GM19438 (cell line): ENCODE data around the gene RELN.

Source experiments
- ATAC-seq: cut with Tn5 transposase; IDR thresholded peaks from one replicate; pipeline ENCODE4 v1.9.1; 2021; ENCODE audit warnings: low read depth; ENCODE audit not compliant: unreplicated experiment

RELN gene

GRCh38 chr7:103748680-103749079 lies 240.8 kb downstream of the RELN start:
- no peak for ATAC-seq

DNA sequence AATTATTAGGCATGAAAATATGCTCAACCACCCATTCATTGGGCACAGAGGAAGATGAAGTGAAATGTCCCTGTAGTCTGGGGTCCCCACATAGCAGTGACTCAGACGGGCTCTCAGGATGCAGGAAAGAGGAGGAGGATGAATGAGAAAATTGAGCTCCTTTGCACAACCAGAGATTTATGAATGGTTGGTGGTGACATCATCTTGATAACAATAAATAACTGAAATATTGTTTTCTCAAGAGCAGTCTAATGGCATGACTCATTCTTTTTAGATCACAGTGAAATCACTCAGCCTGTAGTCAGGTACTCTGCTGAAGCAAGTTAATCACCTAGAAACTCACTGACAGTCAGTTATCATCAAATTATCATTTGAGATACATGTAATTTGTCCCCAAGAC lies 254.1 kb downstream of the RELN start:
- no peak for ATAC-seq

GRCh38 chr7:103731169-103731568 lies 258.3 kb downstream of the RELN start:
- no peak for ATAC-seq

GRCh38 chr7:103729026-103729425 lies 260.4 kb downstream of the RELN start:
- ATAC-seq, result no peak

- no peak for ATAC-seq
Measured at GRCh38 chr7:103727982-103728610, 261.4 kb downstream of the RELN start.

DNA sequence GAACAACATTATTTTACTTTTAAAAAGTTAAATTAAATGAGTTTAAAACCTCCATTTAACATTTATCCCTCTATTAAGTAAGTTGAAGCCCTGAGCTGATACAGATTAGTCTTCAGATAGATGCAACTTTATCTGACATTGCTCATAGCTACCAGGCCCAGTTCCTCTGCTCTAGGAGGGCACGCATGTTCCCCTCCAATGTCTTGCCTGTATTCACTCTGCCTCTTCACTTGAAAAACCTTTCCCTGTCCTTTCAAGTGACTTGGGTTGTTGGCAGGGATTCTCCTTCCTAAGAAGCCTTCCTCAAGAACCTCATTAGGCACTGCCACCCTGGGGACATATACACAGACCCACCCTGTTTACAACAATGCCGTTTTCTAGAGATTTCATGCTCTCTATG lies 270.4 kb downstream of the RELN start:
- no peak for ATAC-seq

DNA sequence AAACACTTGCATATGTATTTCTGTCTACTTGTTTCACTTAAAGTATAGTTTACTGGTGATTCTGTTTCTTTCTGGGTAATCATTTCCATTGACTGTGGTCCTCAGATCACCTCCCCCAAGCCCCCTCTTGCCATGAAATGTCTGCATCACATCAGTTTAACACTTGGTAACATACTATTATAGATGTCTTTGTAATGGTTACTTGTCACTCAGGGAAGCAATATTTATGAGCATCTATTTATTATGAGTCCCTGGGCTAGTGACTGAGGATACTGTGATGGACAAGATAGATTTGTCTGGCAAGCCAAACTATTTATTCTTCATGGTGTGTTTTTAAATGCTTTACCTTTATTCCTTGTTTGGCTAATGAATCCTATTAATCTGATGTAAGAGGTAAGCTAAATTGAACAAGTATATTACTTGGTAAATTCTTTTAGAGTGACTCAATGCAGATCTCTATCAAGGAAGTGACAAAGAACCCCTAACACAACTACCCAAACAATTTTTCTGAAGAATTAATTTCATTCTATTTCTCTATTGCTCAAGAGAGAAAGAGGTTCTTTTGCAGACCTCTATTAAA lies 270.9 kb downstream of the RELN start:
- ATAC-seq, result no peak

- no peak for ATAC-seq
Measured at GRCh38 chr7:103717574-103717973, 271.9 kb downstream of the RELN start.

DNA sequence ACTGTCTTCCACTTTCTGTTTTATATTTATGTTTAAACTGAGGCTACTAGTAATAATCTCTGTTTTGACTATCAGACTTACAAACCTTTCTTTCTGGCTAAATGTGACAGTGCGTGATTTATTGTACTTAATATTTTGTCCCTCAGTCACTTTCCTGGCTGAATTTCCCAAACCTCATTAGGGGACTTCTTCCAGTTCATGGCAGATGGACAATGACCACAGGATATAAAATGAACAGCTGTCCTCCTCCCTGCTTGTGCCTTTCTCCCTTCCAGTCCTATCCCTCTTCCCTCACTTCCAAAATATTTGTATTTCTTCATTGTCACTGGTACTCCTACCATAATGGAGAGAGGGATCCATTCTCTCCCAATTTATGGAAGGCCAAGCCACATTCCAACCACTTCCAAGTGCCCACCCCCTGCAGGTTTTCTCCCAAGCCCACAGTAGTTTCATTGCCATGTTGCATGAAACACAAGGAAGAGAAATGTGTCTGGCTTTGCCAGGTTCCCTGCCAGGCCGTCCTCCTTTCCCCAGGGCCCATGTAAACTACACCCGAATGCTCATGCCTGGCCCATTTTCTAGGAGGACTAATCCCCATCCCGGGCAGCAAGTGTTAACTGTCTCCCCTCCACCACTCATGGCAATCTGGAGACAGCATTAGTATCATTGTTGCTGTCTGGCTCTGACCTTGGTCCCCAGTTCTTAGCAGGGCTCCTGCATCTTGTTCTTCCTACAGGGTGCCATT lies 273.9 kb downstream of the RELN start:
- ATAC-seq, result no peak

- ATAC-seq, result no peak
Measured at GRCh38 chr7:103714376-103714927, 275.0 kb downstream of the RELN start.

DNA sequence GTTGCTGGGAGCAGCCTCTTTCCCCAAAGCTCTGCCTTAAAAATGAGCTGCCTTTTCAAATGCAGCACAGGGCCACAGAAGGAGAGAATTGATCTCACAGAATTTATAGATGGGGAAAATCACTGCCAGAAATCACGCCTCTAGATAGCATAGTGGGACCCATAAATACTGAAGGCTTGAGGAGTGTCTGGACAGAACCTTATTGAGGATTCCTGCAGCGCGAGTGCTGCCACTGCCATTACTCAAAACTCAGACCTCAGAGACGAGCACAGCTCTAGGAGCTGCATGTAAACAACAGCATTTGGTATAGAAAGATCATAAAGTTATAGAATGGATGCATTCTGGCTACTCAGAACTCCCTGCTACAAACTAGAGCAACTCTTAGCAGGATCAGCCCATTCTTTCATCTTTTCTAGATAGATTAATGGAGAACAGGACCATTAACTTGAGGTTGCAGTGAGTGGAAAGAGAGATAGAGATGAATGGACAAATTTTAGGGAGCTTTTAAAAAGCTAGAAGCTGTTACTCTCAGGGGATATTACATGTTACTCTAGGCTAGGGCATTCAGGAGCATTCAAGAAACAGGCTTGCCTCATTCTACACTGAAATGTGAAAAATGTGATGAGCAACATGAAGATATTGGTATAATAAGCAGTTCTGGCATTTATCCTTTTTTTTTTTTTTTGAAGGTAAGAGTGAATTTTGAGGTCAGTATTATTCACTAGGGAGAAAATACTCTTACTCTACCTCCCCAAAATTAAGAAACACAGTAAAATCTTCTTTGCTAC lies 276.3 kb downstream of the RELN start:
- no peak for ATAC-seq

DNA sequence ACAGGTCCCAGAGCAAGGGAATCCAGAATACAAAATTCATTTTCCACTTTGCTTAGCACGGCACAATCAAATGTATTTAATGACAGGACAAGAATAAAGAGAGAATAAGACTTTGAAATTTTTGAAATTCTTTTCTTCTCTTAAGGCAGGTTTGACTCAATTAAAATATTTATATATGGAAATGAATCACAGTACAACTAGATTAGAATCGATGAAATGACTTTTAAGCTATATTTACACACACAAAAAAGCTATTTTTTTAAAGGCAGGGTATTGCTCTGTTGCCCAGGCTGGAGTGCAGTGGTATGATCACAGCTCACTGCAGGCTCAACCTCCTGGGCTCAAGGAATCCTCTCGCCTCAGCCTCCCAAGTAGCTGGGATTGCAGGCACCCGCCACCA lies 278.0 kb downstream of the RELN start:
- ATAC-seq, result no peak

GRCh38 chr7:103710247-103710646 lies 279.2 kb downstream of the RELN start:
- no peak for ATAC-seq

DNA sequence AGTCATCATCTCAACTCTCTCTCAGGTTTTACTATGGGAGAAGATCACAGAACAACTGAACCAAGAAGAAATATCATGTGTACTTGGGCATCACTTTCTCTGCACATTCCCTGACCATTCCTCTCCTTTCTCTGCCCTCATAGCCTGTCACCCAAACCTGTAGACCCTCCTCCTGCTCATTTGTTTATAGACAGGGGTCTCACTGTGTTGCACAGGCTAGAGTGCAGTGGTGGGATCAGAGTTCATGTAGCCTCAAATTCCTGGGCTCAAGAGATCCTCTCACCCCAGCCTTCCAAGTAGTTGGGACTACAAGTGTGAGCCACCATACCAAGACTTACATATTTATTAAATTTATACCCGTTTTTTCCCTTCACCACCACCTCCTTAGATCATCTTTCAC lies 282.7 kb downstream of the RELN start:
- no peak for ATAC-seq

GRCh38 chr7:103705542-103705941 lies 283.9 kb downstream of the RELN start:
- ATAC-seq, result no peak

GRCh38 chr7:103704701-103705100 lies 284.8 kb downstream of the RELN start:
- no peak for ATAC-seq

DNA sequence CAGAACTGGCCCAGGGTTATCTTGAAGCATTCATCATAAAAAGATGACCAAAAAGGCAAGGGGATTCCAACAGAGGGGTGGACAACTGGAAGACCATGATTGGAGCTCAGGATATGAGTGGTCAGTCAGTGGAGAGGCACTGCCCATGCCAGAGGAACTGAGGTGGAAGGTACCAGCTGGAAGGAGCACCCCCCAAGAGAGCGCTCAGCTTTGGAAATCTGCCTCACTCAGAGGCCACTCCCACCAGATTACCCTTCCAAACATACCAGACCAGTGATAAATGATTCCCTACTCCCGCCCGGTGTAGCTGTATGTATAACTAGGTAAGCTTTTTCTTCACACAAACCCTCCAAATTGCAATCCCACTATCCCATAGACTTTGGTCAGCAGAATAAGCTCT lies 286.5 kb downstream of the RELN start:
- no peak for ATAC-seq

GRCh38 chr7:103702454-103702853 lies 287.0 kb downstream of the RELN start:
- no peak for ATAC-seq

GRCh38 chr7:103699032-103699431 lies 290.4 kb downstream of the RELN start:
- ATAC-seq, result no peak

- ATAC-seq, result no peak
Measured at GRCh38 chr7:103698064-103698463, 291.4 kb downstream of the RELN start.

- no peak for ATAC-seq
Measured at GRCh38 chr7:103695521-103695920, 293.9 kb downstream of the RELN start.
